ENCODE data around the gene DLG2. TPM values are rescaled to one million over a fixed set of nuclear protein-coding genes. Genes with fewer than 3 reads are reported as not detected.

The DLG2 gene
- total RNA-seq, 2 donors from 2014 or later, result 3.8 to 16.4 TPM

- ATAC-seq (ENCODE audit: insufficient number of reproducible peaks, low FRiP score, low read depth) (no peak), DNase-seq (ENCODE audit: low spot score) (no peak)
- Histone ChIP-seq H3K27ac (no peak overlapping the region), H3K9me3 (no peaks in the 10 kb centered on the region), H3K4me1 (ENCODE audit: control insufficient read depth in 1 of 2, low read depth in 2 of 2) (peaks cover 5 to 11% of the 10 kb centered on the region in 2 donors), H3K27me3 (replicated peaks; ENCODE audit: insufficient read depth) (no peaks in the 10 kb centered on the region), H3K4me3 (no peak overlapping the region), H3K36me3 (no peaks in the 10 kb centered on the region)
- TF ChIP-seq, protein P1, sequence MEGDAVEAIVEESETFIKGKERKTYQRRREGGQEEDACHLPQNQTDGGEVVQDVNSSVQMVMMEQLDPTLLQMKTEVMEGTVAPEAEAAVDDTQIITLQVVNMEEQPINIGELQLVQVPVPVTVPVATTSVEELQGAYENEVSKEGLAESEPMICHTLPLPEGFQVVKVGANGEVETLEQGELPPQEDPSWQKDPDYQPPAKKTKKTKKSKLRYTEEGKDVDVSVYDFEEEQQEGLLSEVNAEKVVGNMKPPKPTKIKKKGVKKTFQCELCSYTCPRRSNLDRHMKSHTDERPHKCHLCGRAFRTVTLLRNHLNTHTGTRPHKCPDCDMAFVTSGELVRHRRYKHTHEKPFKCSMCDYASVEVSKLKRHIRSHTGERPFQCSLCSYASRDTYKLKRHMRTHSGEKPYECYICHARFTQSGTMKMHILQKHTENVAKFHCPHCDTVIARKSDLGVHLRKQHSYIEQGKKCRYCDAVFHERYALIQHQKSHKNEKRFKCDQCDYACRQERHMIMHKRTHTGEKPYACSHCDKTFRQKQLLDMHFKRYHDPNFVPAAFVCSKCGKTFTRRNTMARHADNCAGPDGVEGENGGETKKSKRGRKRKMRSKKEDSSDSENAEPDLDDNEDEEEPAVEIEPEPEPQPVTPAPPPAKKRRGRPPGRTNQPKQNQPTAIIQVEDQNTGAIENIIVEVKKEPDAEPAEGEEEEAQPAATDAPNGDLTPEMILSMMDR (IDR thresholded peaks at IDR 0.05), result no peak
Observed at GRCh38 chr11:83689144-83689780, 1937.9 kb downstream of the DLG2 start.

- Histone ChIP-seq H3K4me3 (no peak overlapping the region), H3K27me3 (replicated peaks; ENCODE audit: insufficient read depth) (no peaks in the 10 kb centered on the region), H3K27ac (no peak overlapping the region), H3K4me1 (ENCODE audit: control insufficient read depth in 1 of 2, low read depth in 2 of 2) (peaks cover 5 to 11% of the 10 kb centered on the region in 2 donors), H3K36me3 (no peaks in the 10 kb centered on the region), H3K9me3 (no peaks in the 10 kb centered on the region)
- DNase-seq (ENCODE audit: low spot score) (no peak), ATAC-seq (ENCODE audit: insufficient number of reproducible peaks, low FRiP score, low read depth) (no peak)
- TF ChIP-seq, protein P1 (IDR thresholded peaks at IDR 0.05), result no peak
Observed at GRCh38 chr11:83687787-83688186, 1939.4 kb downstream of the DLG2 start.

GRCh38 chr11:83685730-83686129 is 1941.4 kb downstream of the DLG2 start:
- TF ChIP-seq, protein P1 (IDR thresholded peaks at IDR 0.05), result no peak
- Histone ChIP-seq H3K27ac (no peak overlapping the region), H3K9me3 (no peaks in the 10 kb centered on the region), H3K36me3 (no peaks in the 10 kb centered on the region), H3K4me1 (ENCODE audit: control insufficient read depth in 1 of 2, low read depth in 2 of 2) (peaks cover 0 to 9% of the 10 kb centered on the region in 2 donors), H3K4me3 (no peak overlapping the region), H3K27me3 (replicated peaks; ENCODE audit: insufficient read depth) (no peaks in the 10 kb centered on the region)
- DNase-seq (ENCODE audit: low spot score), result no peak
- ATAC-seq (ENCODE audit: insufficient number of reproducible peaks, low FRiP score, low read depth), result no peak

GRCh38 chr11:83684071-83684470 is 1943.1 kb downstream of the DLG2 start:
- Histone ChIP-seq H3K9me3 (no peaks in the 10 kb centered on the region), H3K27me3 (replicated peaks; ENCODE audit: insufficient read depth) (no peaks in the 10 kb centered on the region), H3K36me3 (no peaks in the 10 kb centered on the region), H3K27ac (no peak overlapping the region), H3K4me3 (no peak overlapping the region), H3K4me1 (ENCODE audit: control insufficient read depth in 1 of 2, low read depth in 2 of 2) (peaks cover 0 to 9% of the 10 kb centered on the region in 2 donors)
- ATAC-seq (ENCODE audit: insufficient number of reproducible peaks, low FRiP score, low read depth), result no peak
- TF ChIP-seq, protein P1 (IDR thresholded peaks at IDR 0.05), result no peak
- DNase-seq (ENCODE audit: low spot score), result no peak

GRCh38 chr11:83682611-83682973 is 1944.6 kb downstream of the DLG2 start:
- H3K36me3 ChIP-seq, result no peaks in the 10 kb centered on the region
- DNase-seq (ENCODE audit: low spot score), result no peak
- peaks cover 0 to 9% of the 10 kb centered on the region in 2 donors for H3K4me1 ChIP-seq (ENCODE audit: control insufficient read depth in 1 of 2, low read depth in 2 of 2)
- no peaks in the 10 kb centered on the region for H3K27me3 ChIP-seq (replicated peaks; ENCODE audit: insufficient read depth)
- no peak for ATAC-seq (ENCODE audit: insufficient number of reproducible peaks, low FRiP score, low read depth)
- no peak overlapping the region for H3K27ac ChIP-seq
- no peaks in the 10 kb centered on the region for H3K9me3 ChIP-seq
- H3K4me3 ChIP-seq, result no peak overlapping the region
- TF ChIP-seq, protein P1 (IDR thresholded peaks at IDR 0.05), result no peak

Data from thoracic aorta (tissue), 2 donors.